PC-9 (cell line): ENCODE measurements around the gene PECR.

Source experiments
- CTCF ChIP-seq: fragments of 200-600 bp; sonication (generic); conservative IDR thresholded peaks from 2 replicates; pipeline ENCODE4 v1.6.1; 2017; ENCODE audit warnings: mixed run types, antibody characterized with exemption, mild to moderate bottlenecking, moderate library complexity
- EZH2 ChIP-seq: fragments of 200-600 bp; sonication (generic); IDR thresholded peaks from 2 replicates; pipeline ENCODE4 v1.8.0; 2017; ENCODE audit warnings: antibody characterized with exemption, low read depth

GRCh38 chr2:216008387-216008786 is 73.2 kb downstream of the PECR start:
- no peak; the same call in 1 of the 2 replicates for TF ChIP-seq CTCF
- no peak for TF ChIP-seq EZH2
